ENCODE measurements around the gene ADAMTSL3.
"Not testable (repeated sequence)": the region's sequence is repeated elsewhere in the genome, so short reads cannot be mapped to it uniquely, and the experiment has no call there.

ADAMTSL3 gene

DNA sequence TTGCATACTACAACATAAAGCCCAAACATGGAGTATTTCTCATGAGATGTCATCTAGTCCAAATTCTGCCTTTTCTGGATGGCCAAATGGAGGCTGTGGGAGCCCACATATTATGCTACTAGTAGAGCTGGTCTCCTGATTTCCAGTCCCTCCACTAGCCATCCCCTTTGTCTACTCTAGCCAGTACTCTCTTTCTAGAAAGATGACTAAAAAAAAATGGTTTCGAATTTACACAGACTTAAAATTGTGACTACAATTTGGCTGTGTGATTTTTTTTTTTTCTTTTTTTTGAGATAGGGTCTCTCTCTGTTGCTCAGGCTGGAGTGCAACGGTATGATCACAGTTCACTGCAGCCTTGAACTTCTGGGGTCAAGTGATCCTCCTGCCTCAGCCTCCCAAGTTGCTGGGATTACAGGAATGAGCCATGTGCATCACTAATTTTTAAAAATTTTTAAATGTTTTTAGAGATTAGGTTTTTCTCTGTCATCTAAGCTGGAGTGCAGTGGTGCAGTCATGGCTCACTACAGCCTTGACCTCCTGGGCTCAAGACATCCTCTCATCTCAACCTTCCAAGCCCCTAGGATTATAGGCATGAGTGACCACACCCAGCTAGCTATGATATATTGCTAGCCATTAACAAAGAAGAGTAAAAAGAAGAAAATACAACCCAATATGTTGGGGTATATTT, 273.9 kb downstream of the ADAMTSL3 start:
- no peak for DNase-seq (ENCODE audit: low spot score)

DNA sequence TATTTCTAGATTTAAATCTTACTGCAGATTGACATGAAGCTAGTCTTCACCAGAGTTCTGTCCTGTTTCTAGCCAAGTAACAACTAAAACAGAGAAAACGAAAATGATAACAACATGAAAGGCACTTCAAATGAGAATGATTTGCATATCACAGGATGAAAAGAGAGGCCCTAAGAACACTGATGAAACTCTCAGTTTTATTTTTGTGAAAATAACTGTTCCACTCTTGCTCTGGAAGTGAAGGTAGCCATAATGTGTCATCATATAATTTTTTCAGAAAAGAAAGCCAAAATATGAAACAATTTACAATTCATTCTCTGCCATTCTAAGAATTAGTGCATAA, 274.4 kb downstream of the ADAMTSL3 start:
- no peak for DNase-seq (ENCODE audit: low spot score)

DNA sequence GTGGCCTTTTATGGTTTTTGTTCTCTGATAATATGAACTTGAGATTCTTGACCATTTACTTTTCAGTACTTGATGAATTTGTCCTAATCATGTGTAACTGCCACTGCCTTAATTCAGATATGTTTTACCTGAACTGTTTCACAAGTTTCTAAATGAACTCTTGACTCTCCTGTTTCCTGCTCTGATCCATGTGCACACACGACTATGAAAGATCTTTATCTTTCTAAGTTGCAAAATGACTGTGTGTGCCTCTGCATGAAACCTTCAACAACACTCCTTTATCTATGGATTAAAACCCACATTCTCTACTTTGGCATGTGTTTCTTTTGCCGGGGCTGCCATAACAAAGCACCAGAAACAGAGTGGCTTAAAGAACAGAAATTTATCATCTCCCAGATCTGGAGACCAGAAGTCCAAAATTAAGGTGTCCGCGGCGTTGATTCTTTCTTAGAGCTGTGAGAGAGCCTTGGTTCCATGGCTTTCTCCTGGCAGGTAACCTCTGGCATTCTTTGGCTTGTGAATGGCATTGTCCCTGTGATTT, 275.0 kb downstream of the ADAMTSL3 start:
- DNase-seq (ENCODE audit: low spot score): no peak

DNA sequence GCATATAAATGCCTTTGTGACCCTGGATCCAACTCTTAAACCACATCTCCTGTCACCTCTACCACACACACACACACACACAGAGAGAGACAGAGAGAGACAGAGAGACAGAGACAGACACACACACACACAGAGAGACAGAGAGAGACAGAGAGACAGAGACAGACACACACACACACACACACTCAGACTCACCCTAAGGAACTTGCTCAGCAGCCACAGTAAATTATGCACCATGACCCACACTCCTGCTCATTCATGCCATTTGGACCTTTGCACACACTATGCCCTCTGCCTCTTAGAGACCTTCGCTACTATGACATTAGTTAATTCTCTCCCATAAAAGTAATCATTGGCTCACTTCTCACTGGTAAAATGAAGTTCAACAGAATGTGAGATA, 275.7 kb downstream of the ADAMTSL3 start:
- no peak for DNase-seq (ENCODE audit: low spot score)

DNA sequence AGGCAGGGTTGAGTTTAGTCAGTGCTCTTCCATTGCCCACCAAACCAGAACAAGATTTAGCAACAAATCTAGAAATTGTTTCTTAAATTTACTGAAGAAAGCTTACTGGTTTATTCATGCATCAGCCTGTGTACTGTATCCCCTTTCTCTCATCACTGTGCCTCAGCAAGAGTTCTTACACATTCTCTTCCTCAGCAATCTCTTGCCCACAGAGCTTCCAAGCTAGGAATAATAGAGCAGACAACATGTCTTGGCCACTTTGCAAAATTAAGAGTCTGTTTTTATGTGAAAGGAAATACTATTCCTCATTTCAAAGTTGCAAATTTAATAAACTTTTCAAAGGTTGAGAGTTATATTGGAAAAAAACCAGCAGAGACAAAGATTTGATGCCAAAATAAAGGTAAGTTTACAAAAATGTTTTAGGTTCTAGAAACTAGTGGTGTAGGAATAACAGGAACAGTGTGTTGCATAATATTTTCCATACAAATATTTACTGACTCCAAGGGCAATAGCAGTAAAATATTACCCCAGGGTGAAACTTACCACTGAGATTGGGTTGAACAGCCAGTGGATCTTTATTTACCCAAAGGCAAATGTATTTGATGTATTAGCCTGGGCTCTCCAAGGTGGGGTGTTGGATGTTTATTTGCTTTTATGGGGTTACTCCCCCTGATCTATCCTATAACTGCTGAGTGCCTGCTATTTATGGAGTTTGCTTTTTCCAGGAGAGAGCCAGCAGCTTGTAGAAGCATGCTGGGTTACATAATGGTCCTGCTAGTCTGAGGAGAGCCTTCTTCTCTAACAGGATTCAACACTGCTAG, 276.7 kb downstream of the ADAMTSL3 start:
- no peak for DNase-seq (ENCODE audit: low spot score)

DNA sequence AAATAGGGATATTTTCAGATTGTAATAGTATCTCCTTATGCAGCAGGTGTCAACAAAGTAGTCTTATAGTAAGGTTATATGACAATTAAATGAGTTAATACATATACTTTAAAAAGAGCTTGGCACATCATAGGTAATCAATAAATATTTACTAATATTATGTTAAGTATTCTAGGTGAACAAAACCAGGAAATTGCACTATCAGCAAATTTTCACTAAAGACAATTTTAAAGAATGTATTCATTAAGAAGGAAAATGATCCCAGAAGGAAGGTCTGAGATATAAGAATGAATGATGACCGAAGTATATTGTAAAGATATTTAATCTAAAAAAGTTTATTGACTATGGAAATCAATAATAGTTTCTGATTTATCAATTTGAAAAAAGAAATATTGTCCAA, 281.9 kb downstream of the ADAMTSL3 start:
- DNase-seq (ENCODE audit: low spot score): no peak

DNA sequence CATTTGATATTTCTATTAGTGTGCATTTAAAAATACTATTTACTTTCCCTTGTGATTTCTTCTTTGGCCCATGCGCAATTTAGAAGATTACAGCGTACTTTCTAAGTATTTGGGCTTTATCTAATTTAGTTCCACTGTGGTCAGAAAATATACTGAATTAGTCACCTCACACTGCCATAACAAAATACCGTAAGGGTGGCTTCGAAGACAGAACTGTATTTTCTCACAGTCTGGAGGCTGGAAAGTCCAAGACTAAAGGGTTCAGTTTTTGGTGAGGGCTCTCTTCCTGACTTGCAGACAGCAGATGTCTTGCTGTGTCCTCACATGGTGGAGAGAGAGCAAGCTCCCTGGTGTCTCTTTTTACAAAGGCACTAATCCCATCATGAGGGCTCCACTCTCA, 286.2 kb downstream of the ADAMTSL3 start:
- no peak for DNase-seq (ENCODE audit: low spot score)

DNA sequence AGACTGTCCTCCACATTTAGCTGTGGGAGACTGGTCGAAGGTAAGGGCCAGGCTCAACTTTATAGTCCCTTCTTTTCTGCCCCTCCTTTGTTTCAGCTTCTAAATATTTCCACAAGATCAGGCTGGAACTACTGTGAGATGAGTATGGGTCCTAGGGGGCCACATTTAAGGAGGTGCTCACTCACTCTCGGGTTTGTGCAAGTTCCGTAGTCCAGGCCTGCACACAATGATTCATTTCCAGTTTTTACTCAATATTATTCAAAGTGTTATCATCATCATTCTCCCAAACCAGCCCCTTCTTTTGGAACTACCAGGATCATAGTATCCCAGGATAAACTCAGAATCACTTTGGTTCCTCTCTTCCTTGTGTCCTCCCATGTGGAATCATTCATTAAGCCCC, 289.1 kb downstream of the ADAMTSL3 start:
- DNase-seq (ENCODE audit: low spot score): no peak

DNA sequence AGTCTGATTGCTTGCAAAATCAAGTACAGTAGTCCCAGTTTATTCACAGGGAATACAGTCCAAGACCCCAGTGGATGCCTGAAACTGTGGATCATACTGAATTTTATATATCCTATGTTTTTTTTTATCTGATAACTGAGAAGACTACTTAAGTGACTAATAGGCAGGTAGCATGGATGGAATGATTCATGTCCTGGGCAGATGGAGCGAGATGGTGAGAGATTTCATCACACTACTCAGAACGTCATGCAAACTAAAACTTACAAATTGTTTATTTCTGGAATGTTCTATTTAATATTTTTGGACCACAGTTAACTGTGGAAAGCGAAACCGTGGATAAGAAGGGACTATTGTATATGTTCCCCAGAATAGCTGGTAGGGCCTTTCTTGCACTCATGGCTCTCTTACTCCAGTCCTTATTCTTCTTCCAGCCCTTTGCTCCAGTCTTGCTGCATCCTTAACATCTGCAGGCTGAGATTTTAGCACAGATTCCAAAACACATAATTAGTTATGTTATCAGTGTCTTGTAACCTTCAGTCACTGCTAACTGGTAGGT, 290.0 kb downstream of the ADAMTSL3 start:
- no peak for DNase-seq (ENCODE audit: low spot score)

DNA sequence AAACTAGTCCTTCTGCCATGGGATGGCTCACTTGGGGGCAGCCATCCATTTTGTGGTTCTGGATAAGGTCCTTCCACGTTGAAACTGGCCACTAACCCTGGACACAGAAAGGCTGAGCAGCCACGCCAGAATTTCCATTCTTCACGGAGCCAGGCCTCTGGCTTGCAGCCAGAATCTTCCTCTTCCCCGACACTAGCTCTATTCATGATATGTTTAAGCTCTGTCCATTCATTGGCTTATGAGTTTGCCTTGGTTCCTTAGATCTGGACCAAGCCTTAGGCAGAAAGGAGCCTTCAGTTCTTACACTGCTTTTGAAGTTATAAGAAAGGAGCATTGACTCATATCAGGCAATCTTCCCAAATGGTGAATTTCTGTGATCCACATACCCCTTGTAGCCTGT, 293.2 kb downstream of the ADAMTSL3 start:
- DNase-seq (ENCODE audit: low spot score): no peak

DNA sequence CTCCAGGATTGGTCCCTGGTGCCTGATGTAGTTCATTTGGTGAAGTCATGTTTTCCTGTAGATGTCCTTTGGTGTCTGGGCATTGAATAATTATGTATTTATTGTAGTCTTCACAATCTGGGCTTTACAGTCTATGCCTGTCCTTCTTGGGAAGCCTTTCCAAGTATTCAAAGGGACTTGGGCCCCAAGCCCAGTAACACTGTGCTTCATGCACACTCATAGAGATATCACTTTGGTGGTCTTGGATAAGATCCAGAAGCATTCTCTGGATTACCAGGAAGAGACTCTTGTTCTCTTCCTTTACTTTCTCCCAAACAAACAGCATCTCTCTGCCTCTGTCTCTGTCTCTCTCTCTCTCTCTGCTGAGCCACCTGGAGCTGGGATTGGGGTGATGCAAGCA, 300.6 kb downstream of the ADAMTSL3 start:
- DNase-seq (ENCODE audit: low spot score): no peak

DNA sequence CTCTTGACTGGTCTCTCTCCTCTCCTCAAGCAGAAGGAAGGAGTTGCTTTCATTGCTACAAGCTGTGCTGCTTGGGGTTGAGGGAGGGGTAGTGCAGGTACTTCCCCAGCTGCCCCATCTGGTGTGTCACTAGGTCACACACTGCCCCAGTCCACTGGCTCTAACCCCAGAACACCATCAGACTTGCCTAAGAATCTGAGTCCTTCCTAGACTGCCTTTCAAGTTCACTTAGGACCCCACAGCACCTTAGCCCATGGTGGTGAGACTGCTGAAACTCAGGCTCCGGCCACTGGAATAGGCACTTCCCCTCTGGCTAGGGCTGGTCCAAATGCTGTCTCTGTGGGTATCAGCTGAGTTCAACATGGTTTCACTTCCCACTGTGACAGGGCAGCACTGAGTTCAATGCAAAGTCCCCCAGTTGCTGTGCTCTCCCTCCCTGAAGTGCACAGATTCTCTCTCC, 301.9 kb downstream of the ADAMTSL3 start:
- no peak for DNase-seq (ENCODE audit: low spot score)

DNA sequence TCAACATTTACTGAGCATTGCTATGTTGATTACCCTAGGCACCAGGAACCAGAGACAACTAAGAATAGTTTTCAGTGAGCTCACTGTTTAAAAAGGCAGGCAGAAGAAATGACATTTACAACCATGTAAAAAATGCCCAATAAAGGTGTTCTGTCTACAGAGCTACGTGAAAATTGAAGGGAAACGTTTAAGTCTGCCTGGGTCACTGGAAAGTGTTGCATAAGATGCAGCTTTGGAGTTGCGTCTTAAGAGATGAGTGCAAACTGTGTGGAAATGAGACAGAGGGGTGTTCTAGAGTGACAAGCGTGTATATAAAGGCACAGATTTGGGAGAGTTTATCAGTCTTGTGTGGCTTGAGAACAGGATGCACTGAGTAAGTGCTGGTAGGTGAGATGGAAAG, 303.0 kb downstream of the ADAMTSL3 start:
- no peak for DNase-seq (ENCODE audit: low spot score)

DNA sequence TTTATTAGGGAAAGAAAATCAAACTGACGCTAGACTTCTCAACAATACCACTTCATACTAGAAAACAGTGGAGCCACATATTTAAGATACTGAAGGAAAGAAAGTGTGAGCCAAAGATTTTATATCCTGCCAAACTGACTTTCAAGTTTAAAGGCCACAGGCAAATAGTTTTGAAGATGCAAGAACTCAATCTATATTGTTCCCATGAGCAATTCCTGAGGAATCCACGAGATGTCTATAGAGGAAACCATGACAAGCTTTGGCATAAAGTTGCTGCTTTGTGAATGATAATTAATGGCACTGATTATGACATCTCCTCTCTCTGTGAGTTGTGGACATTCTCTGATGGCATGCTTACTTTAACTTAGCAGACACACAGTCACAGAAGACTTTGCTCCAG, 305.6 kb downstream of the ADAMTSL3 start:
- DNase-seq (ENCODE audit: low spot score): no peak

DNA sequence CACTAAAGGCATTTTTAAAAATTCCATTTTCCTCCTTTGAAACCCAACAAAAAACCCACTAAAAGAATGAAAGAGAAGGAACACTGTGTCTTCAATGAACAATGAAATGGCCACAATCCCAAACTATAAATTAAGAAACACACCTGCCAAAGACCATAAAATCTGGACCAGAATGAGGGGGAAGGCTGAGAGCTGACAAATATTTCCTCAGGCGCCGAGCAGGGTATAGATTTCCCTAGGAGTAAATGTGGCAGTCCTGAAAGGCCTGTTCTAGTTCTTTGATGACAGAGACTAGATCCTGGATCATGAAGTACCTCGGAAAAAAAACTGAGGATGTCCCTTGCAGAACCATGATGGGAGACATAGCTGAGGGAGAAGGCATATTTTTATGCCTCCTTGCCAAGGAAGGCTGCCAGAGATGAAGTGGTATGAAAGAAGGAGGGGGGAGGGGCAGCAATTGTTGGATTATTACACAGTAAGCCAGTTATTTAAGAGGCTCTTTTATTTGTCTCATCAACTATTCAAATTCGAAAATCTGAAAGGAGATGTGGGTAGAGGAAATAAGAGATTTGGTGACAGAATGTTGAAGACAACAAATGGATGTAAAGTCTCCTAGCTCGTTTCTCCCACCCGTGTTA, 306.4 kb downstream of the ADAMTSL3 start:
- DNase-seq (ENCODE audit: low spot score): no peak

DNA sequence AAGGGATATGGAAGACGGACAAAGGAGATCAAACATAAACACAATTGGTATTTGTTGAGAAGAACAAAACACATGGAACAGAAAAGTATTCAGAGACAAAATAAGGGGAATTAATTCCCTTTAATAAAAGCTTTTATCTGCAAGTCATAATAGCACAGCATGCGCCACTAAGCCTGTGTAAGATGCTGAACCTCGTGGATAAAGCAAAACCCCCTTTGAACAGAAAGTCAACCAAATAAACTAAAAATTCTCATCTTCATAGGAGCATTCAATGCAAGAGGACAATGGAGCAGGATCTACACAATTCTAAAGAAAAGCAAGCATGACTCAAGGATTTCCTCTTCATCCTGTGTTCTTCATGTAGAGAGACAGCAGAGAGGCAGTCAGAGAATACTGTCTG, 307.4 kb downstream of the ADAMTSL3 start:
- no peak for DNase-seq (ENCODE audit: low spot score)

DNA sequence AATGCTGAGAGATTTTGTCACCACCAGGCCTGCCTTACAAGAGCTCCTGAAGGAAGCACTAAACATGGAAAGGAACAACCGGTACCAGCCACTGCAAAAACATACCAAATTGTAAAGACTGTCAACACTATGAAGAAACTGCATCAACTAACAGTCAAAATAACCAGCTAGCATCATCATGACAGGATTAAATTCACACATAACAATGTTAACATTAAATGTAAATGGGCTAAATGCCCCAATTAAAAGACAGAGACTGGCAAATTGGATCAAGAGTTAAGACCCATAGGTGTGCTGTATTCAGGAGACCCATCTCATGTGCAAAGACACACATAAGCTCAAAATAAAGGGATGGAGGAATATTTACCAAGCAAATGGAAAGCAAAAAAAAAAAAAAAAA, 311.0 kb downstream of the ADAMTSL3 start:
- DNase-seq (ENCODE audit: low spot score): not testable (repeated sequence)

DNA sequence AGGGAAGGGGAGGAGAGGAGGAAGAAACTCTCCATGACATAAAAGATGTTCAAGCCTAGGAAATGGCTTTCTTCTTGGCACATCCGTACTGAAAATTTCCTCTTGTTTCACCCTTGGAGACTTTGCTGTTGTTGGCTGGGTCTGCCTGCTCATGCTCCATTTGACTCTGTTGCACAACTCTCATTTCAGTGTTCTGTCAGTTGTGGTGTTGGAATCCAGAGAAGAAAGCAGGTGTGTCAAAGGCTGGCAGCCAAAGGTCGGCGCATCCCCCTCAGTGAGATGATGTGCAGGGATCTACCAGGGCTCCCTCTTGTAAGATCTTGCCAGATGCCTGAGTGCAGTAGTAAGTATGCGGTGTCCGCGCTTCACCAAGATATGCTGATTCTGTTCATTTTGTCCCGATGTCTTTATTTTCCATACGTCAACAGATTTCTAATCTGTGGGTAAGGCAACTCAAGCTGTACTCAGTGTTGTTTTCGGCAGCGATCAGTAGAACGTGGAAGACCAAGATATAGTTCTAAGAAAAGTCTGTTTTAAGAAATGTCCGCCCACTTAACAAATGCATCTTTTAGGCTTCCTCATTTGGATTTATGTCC, 316.5 kb downstream of the ADAMTSL3 start:
- DNase-seq (ENCODE audit: low spot score): no peak

DNA sequence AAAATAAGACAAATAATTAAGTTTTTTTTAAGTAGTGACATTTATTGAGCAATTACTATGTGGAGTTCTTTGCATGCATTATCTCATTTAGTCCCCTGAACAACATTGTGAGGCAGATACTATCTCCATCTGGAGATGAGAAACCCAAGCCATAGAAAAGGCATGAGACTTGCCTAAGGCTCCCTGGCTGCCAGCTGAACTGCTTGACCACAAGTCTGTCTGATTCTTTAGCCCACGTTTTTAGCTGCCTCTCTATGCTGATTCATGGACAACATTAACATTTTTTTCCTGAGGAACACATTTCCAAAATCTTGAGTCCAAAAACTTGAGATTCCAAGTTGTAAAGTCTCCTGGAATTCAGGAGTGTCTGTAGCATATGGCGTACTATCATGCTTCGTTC, 318.1 kb downstream of the ADAMTSL3 start:
- DNase-seq (ENCODE audit: low spot score): no peak

DNA sequence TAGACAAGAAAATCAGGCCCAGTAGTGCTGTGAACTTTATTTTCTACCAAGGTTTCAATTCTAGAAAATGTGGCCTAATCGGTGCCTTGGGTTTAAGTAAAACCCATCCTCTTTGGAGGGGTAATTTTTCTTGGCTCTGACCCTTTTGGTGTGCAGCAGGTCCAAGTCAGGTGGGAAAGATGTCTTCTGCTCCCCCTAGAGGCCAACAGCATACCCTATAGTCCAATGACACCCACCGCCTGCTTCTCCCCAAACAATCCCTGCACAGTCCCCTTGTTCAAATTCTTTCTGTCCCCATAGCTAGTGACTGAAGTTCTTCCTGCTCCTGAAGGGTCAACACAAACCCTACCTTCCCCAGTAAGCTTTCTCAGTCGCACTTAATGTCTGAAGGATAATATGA, 319.9 kb downstream of the ADAMTSL3 start:
- no peak for DNase-seq (ENCODE audit: low spot score)

DNA sequence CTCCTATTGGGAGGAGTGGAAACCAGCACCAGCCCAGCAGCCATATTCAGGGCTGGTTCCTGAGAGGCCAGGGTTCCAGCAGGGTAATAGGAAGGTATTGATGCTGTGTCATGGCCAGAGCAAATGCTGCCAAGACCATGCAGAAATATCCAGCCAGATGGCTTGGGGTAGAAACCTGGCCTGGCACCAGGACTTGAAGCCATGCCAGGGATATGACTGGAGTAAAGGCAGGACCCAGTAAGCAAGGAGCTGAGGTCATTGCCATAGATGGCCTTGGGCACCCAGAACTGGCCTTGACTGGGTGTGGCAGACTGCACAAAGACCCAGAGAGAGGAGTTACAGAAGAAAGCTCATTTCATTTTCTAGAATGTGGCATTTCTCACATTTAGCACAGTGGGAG, 324.1 kb downstream of the ADAMTSL3 start:
- DNase-seq (ENCODE audit: low spot score): no peak

DNA sequence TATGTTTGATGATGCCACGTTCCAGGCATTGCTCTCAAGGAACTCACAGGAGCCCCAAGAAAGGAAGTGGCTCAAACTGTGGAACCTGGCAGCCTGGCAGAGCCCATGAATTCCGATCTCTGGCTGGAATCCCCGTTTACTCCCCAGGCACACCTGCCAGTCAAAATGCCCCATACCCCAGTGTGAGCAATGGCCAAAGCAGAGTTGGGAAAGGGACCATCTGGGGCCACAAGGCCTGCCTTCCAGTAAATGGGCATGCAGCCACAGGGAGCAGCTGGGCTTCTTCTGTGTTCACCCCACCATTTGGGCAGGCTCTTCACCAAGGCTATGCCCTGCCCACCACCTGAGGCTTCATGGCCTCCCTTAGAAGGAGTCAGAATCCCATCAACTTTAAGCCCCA, 324.7 kb downstream of the ADAMTSL3 start:
- no peak for DNase-seq (ENCODE audit: low spot score)
